Breast epithelium (tissue), 3 donors: ENCODE results near the gene ROR2.

Source experiments
- POLR2A ChIP-seq: fragments of 450-650 bp; IDR thresholded peaks from one replicate; pipeline ENCODE4 v1.6.1; 2016; ENCODE audit warnings: antibody characterized with exemption, mild to moderate bottlenecking, moderate library complexity
- POLR2AphosphoS5 ChIP-seq, 3 donors: sonication (generic); formaldehyde crosslinking; IDR thresholded peaks; one replicate each; pipeline ENCODE4 v1.6.1; 2017; ENCODE audit warnings: antibody characterized with exemption in 3 of 3
- TF ChIP-seq, protein P1 (sequence below), 3 donors: fragments of 450-650 bp; IDR thresholded peaks; one replicate each; pipeline ENCODE4 v1.5.1; 2016 to 2017; ENCODE audit warnings: antibody characterized with exemption in 3 of 3, mild to moderate bottlenecking in 3 of 3, moderate library complexity in 3 of 3

GRCh38 chr9:91664663-91665062, 285.4 kb downstream of the ROR2 start:
- TF ChIP-seq POLR2A, result no peak
- TF ChIP-seq, protein P1, sequence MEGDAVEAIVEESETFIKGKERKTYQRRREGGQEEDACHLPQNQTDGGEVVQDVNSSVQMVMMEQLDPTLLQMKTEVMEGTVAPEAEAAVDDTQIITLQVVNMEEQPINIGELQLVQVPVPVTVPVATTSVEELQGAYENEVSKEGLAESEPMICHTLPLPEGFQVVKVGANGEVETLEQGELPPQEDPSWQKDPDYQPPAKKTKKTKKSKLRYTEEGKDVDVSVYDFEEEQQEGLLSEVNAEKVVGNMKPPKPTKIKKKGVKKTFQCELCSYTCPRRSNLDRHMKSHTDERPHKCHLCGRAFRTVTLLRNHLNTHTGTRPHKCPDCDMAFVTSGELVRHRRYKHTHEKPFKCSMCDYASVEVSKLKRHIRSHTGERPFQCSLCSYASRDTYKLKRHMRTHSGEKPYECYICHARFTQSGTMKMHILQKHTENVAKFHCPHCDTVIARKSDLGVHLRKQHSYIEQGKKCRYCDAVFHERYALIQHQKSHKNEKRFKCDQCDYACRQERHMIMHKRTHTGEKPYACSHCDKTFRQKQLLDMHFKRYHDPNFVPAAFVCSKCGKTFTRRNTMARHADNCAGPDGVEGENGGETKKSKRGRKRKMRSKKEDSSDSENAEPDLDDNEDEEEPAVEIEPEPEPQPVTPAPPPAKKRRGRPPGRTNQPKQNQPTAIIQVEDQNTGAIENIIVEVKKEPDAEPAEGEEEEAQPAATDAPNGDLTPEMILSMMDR (IDR thresholded peaks at IDR 0.05), result no peak
- no peak for TF ChIP-seq POLR2AphosphoS5 (IDR thresholded peaks at IDR 0.05)
